IMR-90 (cell line): Measurements from ENCODE around the gene ERCC4.

Experiments used
- CEBPB ChIP-seq: IDR thresholded peaks from 2 replicates; pipeline ENCODE4 v1.6.1; 2012; ENCODE audit warnings: low read depth, low read length, improper control_type of control experiment
- CHD1 ChIP-seq: IDR thresholded peaks from 2 replicates; pipeline ENCODE4 v1.6.1; 2012; ENCODE audit warnings: low read depth, low read length, improper control_type of control experiment
- MAFK ChIP-seq: IDR thresholded peaks from 2 replicates; pipeline ENCODE4 v1.6.1; 2012; ENCODE audit warnings: low read depth, low read length, improper control_type of control experiment
- MXI1 ChIP-seq: IDR thresholded peaks from 2 replicates; pipeline ENCODE4 v1.6.1; 2012; ENCODE audit warnings: low read depth, mild to moderate bottlenecking, low read length, moderate library complexity, borderline replicate concordance
- NFE2L2 ChIP-seq: fragments of 150-350 bp; IDR thresholded peaks from 2 replicates; pipeline ENCODE4 v1.6.1; 2016; ENCODE audit warnings: low read depth, mild to moderate bottlenecking, low read length
- POLR2A ChIP-seq: IDR thresholded peaks from 2 replicates; pipeline ENCODE4 v1.6.1; 2012; ENCODE audit warnings: mild to moderate bottlenecking, low read depth, low read length
- RAD21 ChIP-seq: IDR thresholded peaks from 2 replicates; pipeline ENCODE4 v1.6.1; 2012; ENCODE audit warnings: low read length, improper control_type of control experiment
- RFX5 ChIP-seq: IDR thresholded peaks from 2 replicates; pipeline ENCODE4 v1.8.0; 2012; ENCODE audit warnings: low read depth, mild to moderate bottlenecking, low read length, moderate library complexity
- SMC3 ChIP-seq: fragments of 150-350 bp; IDR thresholded peaks from 2 replicates; pipeline ENCODE4 v1.6.1; 2016; ENCODE audit warnings: low read depth, mild to moderate bottlenecking, antibody characterized with exemption, low read length, moderate library complexity
- TF ChIP-seq, protein P1 (sequence below): conservative IDR thresholded peaks from 2 replicates; pipeline ENCODE4 v1.5.1; 2012; ENCODE audit warnings: mild to moderate bottlenecking, low read depth, low read length, improper control_type of control experiment
- TF ChIP-seq, protein P2 (sequence below): fragments of 150-350 bp; IDR thresholded peaks from 2 replicates; pipeline ENCODE4 v1.6.1; 2017; ENCODE audit warnings: mild to moderate bottlenecking, antibody characterized with exemption, low read length, low read depth

DNA sequence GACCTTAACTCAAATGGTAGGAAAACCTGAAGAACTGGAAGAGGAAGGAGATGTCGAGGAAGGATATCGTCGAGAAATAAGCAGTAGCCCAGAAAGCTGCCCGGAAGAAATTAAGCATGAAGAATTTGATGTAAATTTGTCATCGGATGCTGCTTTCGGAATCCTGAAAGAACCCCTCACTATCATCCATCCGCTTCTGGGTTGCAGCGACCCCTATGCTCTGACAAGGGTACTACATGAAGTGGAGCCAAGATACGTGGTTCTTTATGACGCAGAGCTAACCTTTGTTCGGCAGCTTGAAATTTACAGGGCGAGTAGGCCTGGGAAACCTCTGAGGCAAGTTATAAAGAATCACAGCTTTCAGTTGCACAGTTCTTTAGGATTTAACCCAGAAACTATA lies 15.5 kb downstream of the ERCC4 start:
- TF ChIP-seq, protein P1, sequence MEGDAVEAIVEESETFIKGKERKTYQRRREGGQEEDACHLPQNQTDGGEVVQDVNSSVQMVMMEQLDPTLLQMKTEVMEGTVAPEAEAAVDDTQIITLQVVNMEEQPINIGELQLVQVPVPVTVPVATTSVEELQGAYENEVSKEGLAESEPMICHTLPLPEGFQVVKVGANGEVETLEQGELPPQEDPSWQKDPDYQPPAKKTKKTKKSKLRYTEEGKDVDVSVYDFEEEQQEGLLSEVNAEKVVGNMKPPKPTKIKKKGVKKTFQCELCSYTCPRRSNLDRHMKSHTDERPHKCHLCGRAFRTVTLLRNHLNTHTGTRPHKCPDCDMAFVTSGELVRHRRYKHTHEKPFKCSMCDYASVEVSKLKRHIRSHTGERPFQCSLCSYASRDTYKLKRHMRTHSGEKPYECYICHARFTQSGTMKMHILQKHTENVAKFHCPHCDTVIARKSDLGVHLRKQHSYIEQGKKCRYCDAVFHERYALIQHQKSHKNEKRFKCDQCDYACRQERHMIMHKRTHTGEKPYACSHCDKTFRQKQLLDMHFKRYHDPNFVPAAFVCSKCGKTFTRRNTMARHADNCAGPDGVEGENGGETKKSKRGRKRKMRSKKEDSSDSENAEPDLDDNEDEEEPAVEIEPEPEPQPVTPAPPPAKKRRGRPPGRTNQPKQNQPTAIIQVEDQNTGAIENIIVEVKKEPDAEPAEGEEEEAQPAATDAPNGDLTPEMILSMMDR: peak; percentile 16; the same call in 1 of the 2 replicates
- no peak for TF ChIP-seq RAD21
- TF ChIP-seq NFE2L2: no peak
- TF ChIP-seq POLR2A: no peak
- no peak for TF ChIP-seq RFX5
- TF ChIP-seq SMC3: no peak
- TF ChIP-seq CHD1: no peak
- no peak for TF ChIP-seq MAFK
- TF ChIP-seq MXI1: no peak
- TF ChIP-seq, protein P2, sequence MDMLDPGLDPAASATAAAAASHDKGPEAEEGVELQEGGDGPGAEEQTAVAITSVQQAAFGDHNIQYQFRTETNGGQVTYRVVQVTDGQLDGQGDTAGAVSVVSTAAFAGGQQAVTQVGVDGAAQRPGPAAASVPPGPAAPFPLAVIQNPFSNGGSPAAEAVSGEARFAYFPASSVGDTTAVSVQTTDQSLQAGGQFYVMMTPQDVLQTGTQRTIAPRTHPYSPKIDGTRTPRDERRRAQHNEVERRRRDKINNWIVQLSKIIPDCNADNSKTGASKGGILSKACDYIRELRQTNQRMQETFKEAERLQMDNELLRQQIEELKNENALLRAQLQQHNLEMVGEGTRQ: no peak
- TF ChIP-seq CEBPB: no peak
